GM19238 (cell line): ENCODE data around the gene ENAH.
"Not testable (repeated sequence)": the region's sequence is repeated elsewhere in the genome, so short reads cannot be mapped to it uniquely, and the experiment has no call there.

ENCODE experiments used
- DNase-seq: peaks from one replicate; pipeline ENCODE4 v3.0.0; 2011; ENCODE audit warnings: low spot score; ENCODE audit not compliant: insufficient read length

The ENAH gene

DNA sequence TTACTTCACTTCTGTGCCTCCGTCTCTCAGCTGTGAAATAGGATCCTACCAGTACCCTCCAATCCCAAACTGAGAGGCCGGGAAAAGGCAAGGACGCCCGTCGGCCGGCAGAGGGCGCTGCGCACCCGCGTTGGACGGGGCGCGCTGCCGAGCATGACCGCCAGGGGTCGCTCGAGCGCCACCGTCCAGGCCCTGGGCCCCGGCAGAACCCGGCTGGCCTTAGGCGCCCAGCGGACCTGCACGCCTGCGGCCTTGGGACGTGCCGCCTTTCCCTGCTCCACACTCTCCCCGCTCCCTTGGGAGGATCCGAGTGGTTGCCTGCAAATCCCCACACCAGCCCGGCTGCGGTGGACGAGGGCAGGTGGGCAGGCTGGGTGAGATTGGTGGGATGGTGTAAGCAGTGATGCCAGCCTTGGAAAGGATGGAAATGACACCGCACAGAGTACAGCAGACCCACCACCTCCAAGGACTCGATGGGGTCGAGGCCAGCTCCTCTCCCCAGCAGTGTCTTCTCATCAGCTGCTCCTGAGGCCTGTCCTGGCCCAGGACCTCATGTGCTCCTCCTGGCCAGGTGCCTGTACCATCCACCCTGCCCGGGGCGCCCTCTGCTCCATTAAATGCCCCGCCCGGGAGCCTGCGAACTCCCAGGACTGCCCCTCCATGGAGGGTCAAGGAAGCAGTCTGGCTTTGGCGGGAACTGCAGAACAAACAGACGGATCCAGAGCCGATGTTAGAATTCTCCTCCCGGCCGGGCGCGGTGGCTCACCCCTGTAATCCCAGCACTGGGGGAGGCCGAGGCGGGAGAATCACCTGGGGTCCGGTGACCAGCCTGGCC is 177.7 kb downstream of the ENAH start:
- peak; percentile 71 for DNase-seq

DNA sequence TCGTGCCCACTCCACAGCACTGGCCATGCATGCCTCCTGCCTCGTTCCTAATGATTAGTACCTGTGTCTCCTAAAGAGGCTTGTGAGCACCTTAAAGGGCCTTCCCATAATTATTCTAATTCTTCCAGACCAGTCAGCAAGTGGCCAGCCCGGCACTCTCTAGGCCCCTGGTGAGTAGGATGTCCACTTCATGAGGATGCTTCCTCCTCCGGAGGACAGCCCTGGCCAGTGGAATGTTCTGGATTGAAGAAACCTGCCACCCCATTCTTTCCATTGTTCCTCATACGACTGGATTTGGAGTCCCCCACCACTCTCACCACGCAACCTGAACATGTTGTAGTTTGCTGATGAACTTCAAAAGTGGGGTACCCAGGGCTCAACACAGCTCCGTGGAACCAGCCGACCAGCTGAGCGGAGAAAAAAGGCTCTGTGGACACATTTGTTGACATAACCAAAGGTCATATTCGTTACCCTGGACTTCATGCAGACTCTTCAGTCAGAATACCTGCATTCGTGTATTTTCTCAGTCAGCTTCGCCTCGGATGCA is 178.4 kb downstream of the ENAH start:
- no peak for DNase-seq

DNA sequence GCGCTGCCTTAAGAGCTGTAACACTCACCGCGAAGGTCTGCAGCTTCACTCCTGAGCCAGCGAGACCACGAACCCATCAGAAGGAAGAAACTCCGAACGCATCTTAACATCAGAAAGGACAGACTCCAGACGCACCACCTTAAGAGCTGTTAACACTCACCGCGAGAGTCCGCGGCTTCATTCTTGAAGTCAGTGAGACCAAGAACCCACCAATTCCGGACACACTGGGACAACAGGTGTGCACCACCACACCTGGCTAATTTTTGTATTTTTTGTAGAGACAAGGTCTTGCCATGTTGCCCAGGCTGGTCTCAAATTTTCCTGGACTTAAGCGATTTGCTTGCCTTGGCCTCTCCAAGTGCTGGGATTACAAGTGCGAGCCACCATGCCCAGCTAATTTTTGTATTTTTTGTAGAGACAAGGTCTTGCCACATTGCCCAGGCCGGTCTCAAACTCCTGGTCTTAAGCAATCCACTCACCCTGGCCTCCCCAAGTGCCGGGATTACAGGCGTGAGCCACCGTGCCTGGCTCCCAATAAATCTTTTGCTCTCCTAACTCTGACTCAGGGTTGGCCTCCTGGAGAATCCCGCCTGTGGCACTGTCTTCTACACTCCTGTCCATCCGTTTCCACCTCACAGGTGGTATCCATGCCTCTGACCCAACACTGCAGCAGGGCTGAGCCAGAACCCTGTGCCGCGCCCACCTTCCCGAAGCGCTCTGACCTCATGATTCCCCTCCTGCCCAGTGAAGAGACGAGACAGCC is 179.1 kb downstream of the ENAH start:
- not testable (repeated sequence) for DNase-seq

DNA sequence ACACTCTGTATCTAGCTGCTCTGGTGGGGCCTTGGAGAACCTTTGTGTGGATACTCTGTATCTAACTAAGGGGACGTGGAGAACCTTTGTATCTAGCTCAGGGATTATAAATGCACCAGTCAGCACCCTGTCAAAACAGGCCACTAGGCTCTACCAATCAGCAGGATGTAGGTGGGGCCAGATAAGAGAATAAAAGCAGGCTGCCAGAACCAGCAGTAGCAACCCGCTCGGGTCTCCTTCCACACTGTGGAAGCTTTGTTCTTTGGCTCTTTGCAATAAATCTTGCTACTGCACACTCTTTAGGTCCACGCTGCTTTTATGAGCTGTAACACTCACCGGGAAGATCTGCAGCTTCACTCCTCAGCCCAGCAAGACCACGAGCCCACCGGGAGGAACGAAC is 179.7 kb downstream of the ENAH start:
- DNase-seq, result not testable (repeated sequence)

DNA sequence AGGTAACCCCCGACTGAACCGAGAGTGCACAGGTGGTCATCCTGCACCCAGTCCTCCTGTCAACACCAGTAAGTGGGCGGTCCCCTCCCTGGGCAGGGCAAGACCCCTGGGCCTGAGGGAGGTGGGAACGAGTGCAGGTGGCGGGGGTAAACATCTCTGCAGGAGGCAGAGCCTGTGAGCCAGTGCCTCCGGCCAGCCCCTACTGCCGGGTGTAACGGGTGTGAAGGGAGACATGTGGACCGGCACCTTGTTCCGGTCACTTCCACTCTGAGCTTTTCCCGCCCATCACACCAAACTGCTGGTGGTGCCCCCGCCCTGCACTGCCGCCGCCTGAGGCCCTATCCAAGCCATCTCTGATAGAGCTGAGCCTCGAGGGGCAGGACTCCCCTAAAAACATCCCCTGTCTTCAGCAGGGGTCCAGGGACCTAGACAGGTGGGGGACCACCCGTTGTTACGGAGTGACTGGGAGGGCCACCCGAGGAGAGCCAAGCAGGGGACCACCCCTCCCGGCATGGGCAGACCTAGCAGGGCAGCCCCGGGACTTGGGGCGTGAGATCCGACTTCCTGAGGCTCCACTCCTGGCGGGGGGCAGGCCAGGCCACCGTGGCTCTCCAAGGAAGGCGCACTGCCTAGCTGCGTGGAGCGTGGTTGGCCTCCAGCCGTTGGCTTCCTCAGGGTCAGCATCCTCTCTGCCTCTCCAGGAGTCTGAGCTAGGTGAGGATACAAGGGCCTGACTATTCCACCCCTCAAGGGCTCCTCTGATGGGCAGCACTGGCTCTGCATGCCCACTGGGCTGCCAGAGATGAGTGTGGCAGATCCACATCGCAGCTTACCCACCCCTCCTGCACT is 181.2 kb downstream of the ENAH start:
- no peak for DNase-seq

DNA sequence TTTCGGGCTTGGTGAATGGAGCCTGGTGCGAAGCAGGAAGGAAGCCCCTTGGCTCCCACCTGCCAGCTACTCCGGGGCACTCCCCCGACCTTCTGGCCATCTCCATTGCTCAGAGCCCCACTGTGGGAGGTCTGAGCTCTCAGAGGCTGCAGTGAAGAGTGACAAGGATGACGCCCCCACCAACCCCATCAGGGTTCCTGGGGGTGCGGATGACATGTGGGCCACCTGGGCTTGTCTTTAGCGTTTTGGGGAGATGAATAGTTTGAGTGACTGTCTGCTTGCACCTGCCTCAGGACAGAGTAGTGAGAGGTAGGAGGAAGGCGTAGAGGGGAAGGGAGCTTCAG is 181.8 kb downstream of the ENAH start:
- no peak for DNase-seq

DNA sequence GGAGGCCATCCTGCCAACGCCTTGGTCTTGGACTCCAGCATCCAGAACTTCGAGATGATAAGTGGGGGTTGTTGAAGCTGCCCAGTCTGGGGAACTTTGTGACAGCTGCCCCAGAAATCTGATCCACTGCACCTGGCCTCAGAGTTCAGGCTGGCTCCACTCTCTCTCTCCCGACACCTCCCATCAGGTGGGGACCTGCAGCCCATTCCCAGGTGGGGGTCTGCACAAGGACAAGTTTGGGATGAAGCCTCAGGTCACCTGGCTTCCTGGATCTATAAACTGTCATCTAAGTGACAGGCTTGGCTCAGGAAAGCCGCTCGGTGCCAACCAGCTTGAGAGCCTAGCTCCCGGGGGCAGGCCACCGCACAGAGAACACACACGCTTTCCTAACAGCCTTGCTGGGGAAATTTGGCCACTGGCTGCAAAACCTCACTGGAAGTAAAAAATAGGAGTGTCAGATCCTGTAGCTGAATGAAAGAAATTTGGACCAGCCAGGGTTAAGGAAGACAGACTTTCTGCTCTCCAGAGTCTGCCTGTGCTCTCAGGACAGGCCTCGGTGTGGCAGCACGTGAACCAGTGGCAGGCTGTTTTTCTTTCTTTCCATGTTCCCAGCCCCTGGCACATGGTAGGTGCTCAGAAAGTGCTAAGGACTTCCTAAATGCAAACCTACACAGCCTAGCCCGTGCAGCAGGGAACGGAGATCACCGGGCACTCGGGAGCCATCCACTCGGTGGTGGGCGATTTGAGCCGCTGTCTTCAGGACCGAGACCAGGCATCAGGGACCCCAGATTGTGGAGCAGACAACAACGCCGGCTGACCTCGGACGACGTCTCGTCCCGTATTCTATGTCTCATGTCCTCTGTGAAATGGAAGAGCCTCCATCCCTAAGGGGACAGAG is 182.5 kb downstream of the ENAH start:
- DNase-seq, result no peak

DNA sequence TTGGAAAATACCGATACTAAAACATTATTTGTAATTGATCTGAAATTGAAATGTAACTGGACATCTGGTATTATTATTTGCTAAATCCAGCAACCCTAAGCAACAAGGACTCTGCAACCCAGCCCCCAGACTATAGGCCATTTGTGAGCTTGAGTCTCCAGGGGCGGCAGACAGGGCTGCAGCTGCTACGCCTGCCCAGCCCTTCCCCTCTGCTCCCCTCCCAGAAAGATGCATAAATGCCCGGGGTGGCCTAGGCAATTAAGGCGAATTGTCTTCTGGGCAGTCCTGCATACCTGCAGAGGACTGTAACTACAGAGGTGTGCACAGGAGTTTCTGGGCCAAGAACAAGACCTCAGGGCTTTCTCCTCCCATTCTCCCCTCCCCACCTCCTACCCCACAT is 183.9 kb downstream of the ENAH start:
- no peak for DNase-seq

DNA sequence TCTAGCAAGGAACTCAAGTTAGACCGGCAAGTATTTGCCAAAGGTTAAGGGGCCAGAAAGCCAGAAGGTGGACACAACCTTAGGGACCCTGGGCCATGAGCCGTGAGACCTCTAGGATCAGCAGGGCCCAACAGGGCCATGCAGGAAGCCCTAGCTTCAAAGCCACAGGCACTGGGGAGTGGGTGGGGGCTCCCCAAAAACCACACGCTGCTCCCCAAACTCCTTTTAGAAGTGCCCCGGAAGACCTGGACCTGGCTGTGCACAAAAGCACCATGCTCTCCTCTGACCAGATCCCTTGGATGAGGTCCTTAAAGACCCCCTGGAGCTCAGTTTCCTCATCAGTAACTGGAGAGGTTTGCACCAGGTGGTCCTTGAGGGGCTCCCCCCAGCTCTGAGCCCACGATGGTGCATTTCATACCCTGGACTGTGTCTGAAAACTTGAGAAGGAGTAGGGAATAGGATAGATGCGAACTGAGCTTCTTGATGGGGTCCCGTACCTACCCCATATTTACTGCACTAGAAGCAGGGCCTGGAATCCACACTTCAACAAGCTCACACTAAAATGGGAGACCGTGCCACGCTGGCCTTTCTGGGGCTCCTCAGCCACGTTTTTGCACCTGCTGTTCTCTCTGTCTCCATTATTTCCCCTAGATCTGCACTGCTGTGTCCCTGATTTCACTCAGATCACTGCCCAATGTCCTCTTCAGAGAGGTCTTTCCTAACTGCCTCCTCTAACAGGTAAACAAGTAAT is 184.5 kb downstream of the ENAH start:
- no peak for DNase-seq

DNA sequence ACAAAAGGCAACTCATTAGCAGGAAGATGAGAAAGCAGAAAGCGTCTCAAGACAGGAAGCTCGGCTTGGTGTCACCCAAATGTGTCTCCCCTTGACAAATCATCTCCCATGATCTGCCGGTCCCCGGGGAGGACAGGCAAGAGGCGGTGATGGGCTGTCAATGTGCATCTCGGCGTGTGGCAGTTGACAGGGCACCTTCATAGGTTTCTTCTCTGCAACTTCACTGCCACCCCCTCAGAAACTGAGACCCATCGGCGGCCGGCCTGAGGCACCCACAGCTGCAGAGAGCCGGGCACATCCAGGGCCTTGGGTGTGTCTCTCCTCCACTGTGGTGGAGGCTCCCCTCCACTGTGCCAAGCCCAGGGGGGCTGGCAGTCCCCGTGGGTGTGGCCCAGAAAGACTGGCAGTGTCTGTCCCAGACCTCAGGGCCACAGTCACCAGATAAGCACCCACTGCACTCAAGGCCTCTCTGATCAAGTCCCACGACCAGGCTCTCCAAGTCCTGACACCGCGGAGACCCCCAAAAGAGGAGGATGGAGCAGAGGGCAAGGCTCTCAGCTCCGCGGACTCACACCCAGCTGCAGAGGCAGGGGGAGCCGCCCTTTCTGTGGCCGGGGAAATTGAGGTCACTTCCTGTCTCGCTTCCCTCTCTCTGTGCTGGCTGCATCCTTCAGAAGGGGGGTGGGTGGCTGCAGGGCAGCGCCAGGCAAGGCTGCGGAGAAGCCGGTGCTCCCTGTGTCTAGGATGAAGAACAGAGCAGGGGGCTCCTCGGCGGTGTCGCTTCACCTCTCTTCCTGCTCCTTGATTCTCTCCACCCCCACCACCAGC is 185.5 kb downstream of the ENAH start:
- DNase-seq, result peak; percentile 81

DNA sequence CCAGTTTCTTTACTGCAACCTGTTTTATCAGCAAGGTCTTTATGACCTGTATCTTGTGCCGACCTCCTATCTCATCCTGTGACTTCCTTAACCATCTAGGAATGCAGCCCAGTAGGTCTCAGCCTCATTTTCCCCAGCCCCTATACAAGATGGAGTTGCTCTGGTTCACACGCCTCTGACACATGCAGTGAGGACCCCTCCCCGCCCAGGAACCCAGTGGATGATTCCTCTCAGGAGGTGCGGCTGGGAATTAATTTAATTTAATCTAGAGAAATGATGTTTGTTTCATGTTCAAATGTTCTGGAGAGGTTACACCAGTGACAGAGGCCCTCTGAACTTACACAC is 186.1 kb downstream of the ENAH start:
- DNase-seq, result no peak

DNA sequence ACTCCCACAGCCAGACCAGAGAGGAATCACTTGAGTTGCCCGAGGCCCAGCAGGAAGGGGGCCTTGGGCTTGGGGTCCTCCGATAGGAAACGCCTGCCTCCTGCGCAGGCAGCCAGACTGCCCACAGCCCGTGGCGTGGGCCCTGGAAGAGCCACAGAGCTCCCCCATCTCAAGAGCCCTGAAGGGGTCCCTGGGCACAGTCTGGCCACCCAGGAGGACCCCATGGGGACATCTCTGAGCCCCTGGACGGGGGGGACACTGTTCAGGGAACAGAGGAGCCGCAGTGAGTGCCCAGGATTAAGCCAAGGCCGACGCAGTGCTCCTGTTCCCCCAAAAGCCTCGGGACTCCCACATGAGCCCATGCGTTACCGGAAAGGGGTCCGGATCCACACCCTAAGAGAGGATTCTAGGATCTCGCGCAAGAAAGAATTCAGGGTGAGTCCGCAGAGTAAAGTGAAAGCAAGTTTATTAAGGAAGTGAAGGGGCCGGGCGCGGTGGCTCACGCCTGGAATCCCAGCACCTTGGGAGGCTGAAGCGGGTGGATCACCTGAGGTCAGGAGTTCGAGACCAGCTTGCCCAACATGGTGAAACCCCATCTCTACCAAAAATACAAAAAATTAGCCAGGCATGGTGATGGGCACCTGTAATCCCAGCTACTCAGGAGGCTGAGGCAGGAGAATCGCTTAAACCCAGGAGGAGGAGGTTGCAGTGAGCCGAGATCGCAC is 187.0 kb downstream of the ENAH start:
- no peak for DNase-seq

DNA sequence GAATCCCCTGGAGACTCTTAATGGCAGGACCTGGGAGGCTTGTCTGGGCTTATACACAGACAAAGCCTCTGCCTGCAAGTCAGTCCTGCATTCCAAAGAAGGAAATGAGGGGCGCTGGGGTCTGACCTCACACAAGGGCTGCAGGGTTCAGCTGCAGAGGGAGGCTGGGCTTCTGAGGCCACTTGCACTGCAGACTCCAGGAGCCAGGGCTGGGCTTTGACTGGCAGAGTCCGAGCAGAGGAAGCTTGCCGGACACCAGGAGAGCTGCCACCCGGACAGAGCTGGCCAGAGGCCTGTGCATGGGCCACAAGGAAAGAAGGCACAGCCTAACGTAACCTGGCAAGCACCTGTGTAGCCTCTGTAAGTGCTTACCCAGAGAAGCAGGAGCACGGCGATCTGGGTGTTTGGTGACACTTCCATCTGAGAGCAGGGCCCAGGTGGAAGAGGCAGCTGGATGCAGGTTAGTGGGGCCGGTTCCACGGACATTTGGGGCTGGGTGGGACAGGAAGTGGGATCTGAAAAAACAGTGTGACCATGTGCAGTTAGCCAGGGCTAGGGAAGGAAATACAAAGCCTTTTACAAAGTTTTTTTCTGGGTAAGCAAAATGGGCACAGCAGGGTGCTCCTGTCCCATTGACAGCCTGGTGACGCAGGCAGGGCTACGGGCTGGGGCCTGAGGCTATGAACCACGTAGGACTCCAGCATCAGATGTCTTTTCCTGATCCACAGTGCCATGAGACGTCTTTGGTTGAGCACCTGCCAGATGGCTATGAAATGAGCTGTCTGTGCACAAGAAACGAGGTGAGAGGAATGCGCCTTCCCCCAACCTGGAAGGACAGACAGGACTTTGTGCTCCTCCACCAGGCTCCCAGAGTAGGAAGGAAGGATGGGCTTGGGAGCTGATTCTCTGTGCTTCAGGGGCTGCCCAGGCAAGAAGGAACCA is 187.8 kb downstream of the ENAH start:
- DNase-seq, result no peak

DNA sequence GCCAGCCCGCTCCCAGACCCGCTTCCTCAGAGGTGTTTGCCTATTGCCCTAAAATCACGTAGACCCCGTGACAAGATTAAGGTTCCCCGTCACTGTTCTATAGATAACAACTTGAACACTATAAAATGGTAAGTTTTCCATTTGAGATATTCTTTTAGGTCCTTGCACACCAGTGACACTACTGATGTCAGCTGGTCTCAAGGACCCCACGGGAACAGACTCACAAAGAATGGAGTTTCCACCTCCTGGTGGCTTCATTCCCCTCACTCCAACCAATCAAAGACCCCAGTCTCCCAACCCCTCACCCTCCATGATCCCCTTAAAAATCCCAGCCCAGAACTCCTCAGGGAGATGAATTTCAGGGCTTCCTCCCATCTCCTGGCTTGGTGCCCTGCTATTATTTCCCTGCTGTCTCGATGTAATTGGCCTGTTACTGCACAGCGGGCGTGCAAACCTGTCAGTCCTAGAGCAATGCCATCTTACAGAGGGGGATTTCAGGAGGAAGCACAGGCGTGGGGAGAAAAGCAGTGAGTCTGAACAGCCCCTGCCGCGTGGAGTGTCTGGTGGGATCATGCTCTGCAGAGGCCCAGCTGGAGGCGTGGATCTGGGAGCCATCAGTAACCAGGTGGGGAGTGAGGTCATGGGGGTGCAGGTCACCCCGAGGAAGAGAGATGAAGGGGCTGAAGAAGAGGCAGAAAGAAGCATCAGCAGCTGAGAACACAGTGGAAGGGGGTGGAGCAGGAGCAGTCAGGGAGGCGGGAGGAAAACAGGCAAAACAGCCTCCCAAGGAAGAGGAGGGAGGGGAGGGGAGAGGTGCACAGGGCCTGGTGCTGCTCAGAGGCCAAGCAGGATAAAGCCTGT is 190.0 kb downstream of the ENAH start:
- DNase-seq, result no peak

DNA sequence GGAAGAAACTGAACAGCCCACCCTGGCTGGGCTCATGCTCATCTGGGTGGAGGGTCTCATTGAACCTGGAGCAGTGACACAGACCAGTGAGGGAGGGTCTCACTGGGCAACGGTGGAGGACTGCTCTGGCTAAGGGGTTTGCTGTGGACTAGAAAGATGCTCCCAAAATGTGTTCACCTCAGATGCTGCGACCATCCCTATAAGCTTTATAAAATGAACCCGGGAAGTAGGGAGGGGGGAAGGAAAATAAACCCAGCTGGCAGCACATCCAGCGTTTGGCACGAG is 190.6 kb downstream of the ENAH start:
- DNase-seq, result no peak

DNA sequence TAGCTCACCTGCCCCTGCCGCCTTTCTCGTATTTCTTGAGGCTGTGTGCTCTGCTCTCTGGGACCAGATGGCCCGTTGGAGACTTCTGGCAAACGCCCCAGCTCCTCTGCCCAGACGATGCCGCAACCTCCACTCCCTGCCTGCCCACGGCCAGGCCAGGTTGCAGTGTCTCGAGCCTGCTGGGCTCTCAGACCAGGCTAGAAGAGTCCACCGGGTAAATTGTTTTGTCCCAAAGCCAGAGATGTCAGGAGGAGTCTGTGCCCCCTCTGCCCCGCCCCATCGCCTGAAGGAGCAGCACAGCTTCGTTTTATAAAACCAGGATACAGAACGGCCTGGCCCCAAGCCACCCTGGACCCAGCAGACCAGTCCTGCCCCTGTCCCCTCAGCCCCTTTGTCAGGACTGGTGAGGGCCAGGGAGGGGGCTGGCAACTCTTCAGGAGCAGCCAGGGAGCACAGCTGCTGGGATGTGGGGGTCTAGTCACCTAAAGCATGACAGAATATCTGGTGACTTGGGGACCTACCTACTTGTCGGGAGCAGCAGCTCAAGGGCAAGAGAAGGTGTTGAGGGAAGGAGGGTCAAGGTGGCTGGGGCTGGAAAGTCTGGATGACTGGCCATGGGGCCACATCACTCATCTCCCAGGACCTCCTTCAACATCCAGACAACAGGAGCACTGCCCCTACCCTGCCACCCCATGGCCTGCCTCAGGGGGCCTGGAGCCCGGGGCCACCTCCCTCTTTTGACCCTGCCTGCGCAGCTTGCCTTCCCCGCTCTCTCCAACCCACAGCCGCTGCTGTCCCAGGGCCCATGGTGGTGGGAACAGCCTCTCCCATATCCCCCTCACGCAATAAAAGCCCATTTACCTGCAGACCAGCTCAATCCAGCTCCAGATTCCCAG is 191.1 kb downstream of the ENAH start:
- no peak for DNase-seq
